ENCODE results near the gene NDUFA9. TPM values are rescaled to one million over a fixed set of nuclear protein-coding genes. Genes with fewer than 3 reads are reported as not detected.

The NDUFA9 gene
- total RNA-seq, 1 experiment from 2014 or later, result 97.8 TPM

- DNase-seq (ENCODE audit: low spot score), result no peak
- Mint-ChIP-seq H3K36me3 (peaks cover 19% of the 10 kb centered on the region), H3K9me3 (peaks cover 29% of the 10 kb centered on the region), H3K4me3 (no peak overlapping the region), H3K27me3 (ENCODE audit: low read depth) (peaks cover 11% of the 10 kb centered on the region), H3K27ac (no peak overlapping the region), H3K4me1 (peaks cover 25% of the 10 kb centered on the region)
- POLR2A ChIA-PET, result no interaction called here
- ATAC-seq, result no peak
- TF ChIP-seq FOXP4 (CRISPR knock-in tag; IDR thresholded peaks at IDR 0.05) (no peak), MLX (CRISPR knock-in tag; IDR thresholded peaks at IDR 0.05) (no peak), SP1 (CRISPR knock-in tag; conservative IDR thresholded peaks at IDR 0.05) (no peak), PREB (CRISPR knock-in tag; IDR thresholded peaks at IDR 0.05; ENCODE audit: borderline replicate concordance) (no peak), USF2 (CRISPR knock-in tag; IDR thresholded peaks at IDR 0.05) (no peak), HMGA2 (CRISPR knock-in tag; IDR thresholded peaks at IDR 0.05) (no peak), ETV6 (CRISPR knock-in tag; IDR thresholded peaks at IDR 0.05) (no peak), MXD4 (CRISPR knock-in tag; IDR thresholded peaks at IDR 0.05; ENCODE audit: borderline replicate concordance) (no peak), ZNF317 (CRISPR knock-in tag; IDR thresholded peaks at IDR 0.05; ENCODE audit: borderline replicate concordance, low read depth) (no peak), CDX4 (CRISPR knock-in tag; IDR thresholded peaks at IDR 0.05; ENCODE audit: borderline replicate concordance) (no peak), CTCF (IDR thresholded peaks at IDR 0.05) (no peak), RELA (CRISPR knock-in tag; IDR thresholded peaks at IDR 0.05; ENCODE audit: borderline replicate concordance) (no peak), SOX15 (CRISPR knock-in tag; IDR thresholded peaks at IDR 0.05) (no peak), NFYB (CRISPR knock-in tag; conservative IDR thresholded peaks at IDR 0.05; ENCODE audit: low read depth) (no peak), ESRRA (CRISPR knock-in tag; IDR thresholded peaks at IDR 0.05; ENCODE audit: borderline replicate concordance) (no peak), CREM (CRISPR knock-in tag; IDR thresholded peaks at IDR 0.05) (no peak), GRHL2 (CRISPR knock-in tag; IDR thresholded peaks at IDR 0.05; ENCODE audit: insufficient replicate concordance, severe bottlenecking) (no peak), ZNF671 (CRISPR knock-in tag; IDR thresholded peaks at IDR 0.05) (no peak), IRF2 (CRISPR knock-in tag; IDR thresholded peaks at IDR 0.05; ENCODE audit: borderline replicate concordance, low read depth) (no peak), E2F4 (CRISPR knock-in tag; IDR thresholded peaks at IDR 0.05; ENCODE audit: borderline replicate concordance, low read depth) (no peak)
- CTCF ChIA-PET, result interaction anchor here (1.1 kb wide), 1 partner anchor 24 kb away, joined by 3 read pairs; no protein-coding TSS in a partner anchor
Observed at GRCh38 chr12:4628406-4628805, 20.5 kb upstream of the NDUFA9 start.

All from WTC11 (cell line).